Osteocyte (in vitro differentiated cells): ENCODE results near the gene ATP6V0D1. TPM values are rescaled to one million over a fixed set of nuclear protein-coding genes. Genes with fewer than 3 reads are reported as not detected.

Experiments used
- DNase-seq: peaks from one replicate; pipeline ENCODE4 v3.0.0; 2021; ENCODE audit warnings: mixed read lengths; ENCODE audit not compliant: unreplicated experiment; ENCODE audit errors: extremely low spot score
- H3K27ac Mint-ChIP-seq: one replicate; pipeline ENCODE4 v1.8.0; 2021; ENCODE audit warnings: mild to moderate bottlenecking, mixed read lengths; ENCODE audit not compliant: unreplicated experiment
- H3K27me3 Mint-ChIP-seq: one replicate; pipeline ENCODE4 v1.8.0; 2021; ENCODE audit warnings: mixed read lengths; ENCODE audit not compliant: unreplicated experiment
- H3K36me3 Mint-ChIP-seq: one replicate; pipeline ENCODE4 v1.8.0; 2021; ENCODE audit warnings: mixed read lengths; ENCODE audit not compliant: unreplicated experiment
- H3K4me1 Mint-ChIP-seq: one replicate; pipeline ENCODE4 v1.8.0; 2021; ENCODE audit warnings: mixed read lengths; ENCODE audit not compliant: unreplicated experiment
- H3K4me3 Mint-ChIP-seq: one replicate; pipeline ENCODE4 v1.8.0; 2021; ENCODE audit warnings: mild to moderate bottlenecking, moderate library complexity, mixed read lengths; ENCODE audit not compliant: unreplicated experiment
- H3K9me3 Mint-ChIP-seq: one replicate; pipeline ENCODE4 v1.8.0; 2021; ENCODE audit warnings: mixed read lengths; ENCODE audit not compliant: unreplicated experiment
- total RNA-seq: library from RNA; stranded (reverse); gene quantifications from 2 replicates; pipeline ENCODE4 v1.2.1, GENCODE V29; 2021
- TF ChIP-seq, protein P1 (sequence below): fragments of 200-600 bp; sonication (generic); IDR thresholded peaks from 2 replicates; pipeline ENCODE4 v1.5.0; 2021; ENCODE audit warnings: antibody characterized with exemption, mild to moderate bottlenecking, moderate library complexity

Gene ATP6V0D1
- total RNA-seq, 1 donor from 2014 or later = 116 TPM

DNA sequence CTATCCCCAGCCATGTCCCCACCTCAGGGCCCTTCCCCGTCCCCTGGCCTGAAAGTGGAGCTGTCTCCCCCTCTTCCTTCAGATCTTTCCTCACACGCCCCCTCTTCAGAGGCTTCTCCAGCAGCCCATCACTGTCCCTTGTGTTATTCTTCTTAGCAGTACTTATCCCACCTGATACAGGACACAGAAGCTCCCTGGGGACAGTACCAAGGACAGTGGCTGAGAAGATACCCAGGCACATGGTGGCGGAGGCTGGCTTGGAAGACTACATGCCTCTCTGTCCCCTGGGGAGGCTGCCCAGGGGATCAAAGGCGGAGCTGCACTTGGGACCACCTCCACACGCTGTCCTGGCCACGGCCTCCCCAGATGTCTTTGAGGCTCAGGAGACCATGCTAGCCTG lies 26.1 kb downstream of the ATP6V0D1 start:
- no peak for DNase-seq
- Mint-ChIP-seq H3K36me3 (peaks cover 16% of the 10 kb centered on the region), H3K4me1 (peaks cover 41% of the 10 kb centered on the region), H3K4me3 (no peak overlapping the region), H3K27me3 (no peaks in the 10 kb centered on the region), H3K27ac (peak overlapping the region; percentile 25), H3K9me3 (no peaks in the 10 kb centered on the region)
- TF ChIP-seq, protein P1, sequence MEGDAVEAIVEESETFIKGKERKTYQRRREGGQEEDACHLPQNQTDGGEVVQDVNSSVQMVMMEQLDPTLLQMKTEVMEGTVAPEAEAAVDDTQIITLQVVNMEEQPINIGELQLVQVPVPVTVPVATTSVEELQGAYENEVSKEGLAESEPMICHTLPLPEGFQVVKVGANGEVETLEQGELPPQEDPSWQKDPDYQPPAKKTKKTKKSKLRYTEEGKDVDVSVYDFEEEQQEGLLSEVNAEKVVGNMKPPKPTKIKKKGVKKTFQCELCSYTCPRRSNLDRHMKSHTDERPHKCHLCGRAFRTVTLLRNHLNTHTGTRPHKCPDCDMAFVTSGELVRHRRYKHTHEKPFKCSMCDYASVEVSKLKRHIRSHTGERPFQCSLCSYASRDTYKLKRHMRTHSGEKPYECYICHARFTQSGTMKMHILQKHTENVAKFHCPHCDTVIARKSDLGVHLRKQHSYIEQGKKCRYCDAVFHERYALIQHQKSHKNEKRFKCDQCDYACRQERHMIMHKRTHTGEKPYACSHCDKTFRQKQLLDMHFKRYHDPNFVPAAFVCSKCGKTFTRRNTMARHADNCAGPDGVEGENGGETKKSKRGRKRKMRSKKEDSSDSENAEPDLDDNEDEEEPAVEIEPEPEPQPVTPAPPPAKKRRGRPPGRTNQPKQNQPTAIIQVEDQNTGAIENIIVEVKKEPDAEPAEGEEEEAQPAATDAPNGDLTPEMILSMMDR = no peak

GRCh38 chr16:67454104-67454503 lies 26.9 kb downstream of the ATP6V0D1 start:
- Mint-ChIP-seq H3K27me3 (no peaks in the 10 kb centered on the region), H3K4me3 (no peak overlapping the region), H3K4me1 (peaks cover 34% of the 10 kb centered on the region), H3K36me3 (peaks cover 16% of the 10 kb centered on the region), H3K9me3 (no peaks in the 10 kb centered on the region), H3K27ac (no peak overlapping the region)
- DNase-seq = no peak
- TF ChIP-seq, protein P1 = no peak

GRCh38 chr16:67451704-67452435 lies 29.1 kb downstream of the ATP6V0D1 start:
- Mint-ChIP-seq H3K27ac (no peak overlapping the region), H3K36me3 (peaks cover 16% of the 10 kb centered on the region), H3K4me1 (peaks cover 21% of the 10 kb centered on the region), H3K4me3 (no peak overlapping the region), H3K9me3 (no peaks in the 10 kb centered on the region), H3K27me3 (no peaks in the 10 kb centered on the region)
- TF ChIP-seq, protein P1 = no peak
- DNase-seq = no peak

GRCh38 chr16:67451061-67451703 lies 29.8 kb downstream of the ATP6V0D1 start:
- Mint-ChIP-seq H3K9me3 (no peaks in the 10 kb centered on the region), H3K27me3 (no peaks in the 10 kb centered on the region), H3K36me3 (peaks cover 16% of the 10 kb centered on the region), H3K4me3 (no peak overlapping the region), H3K27ac (no peak overlapping the region), H3K4me1 (peaks cover 21% of the 10 kb centered on the region)
- DNase-seq = no peak
- TF ChIP-seq, protein P1 = no peak

DNA sequence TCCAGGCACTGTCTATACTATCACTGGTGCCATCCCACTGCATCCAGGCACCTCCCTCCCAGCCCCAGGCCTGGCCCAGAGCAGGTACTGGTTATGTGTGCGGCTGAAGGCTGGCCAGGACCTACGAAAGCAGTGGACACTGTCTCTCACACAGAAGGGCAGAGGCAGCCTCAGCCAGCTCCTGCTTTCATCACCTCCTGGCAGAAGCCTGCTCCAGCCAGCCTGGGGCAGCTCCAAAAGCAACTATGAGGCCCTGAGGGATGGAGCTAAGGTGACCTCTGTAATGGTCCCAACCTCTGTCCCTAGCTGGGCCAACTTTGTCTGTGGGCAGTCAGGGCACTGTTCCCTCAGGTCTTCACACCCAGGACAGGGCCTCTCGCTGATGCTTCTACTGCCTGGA lies 31.2 kb downstream of the ATP6V0D1 start:
- no peak for DNase-seq
- TF ChIP-seq, protein P1 = no peak
- Mint-ChIP-seq H3K36me3 (peaks cover 16% of the 10 kb centered on the region), H3K4me3 (no peak overlapping the region), H3K9me3 (no peaks in the 10 kb centered on the region), H3K27ac (no peak overlapping the region), H3K27me3 (no peaks in the 10 kb centered on the region), H3K4me1 (peaks cover 17% of the 10 kb centered on the region)
